Retinal pigment epithelial cell (primary cell): ENCODE measurements around the gene SLC38A10.

Experiments
- DNase-seq: peaks from one replicate; pipeline ENCODE4 v3.0.0-alpha.2; 2010; ENCODE audit warnings: low read depth
- H3K4me3 ChIP-seq: 2 replicates; pipeline ENCODE4 v1.5.1; 2011; ENCODE audit warnings: mild to moderate bottlenecking, low read length, control low read depth, moderate library complexity
- TF ChIP-seq, protein P1 (sequence below): conservative IDR thresholded peaks from 2 replicates; pipeline ENCODE4 v1.5.1; 2011; ENCODE audit warnings: low read depth, low read length, control low read depth, inconsistent platforms

Gene SLC38A10

DNA sequence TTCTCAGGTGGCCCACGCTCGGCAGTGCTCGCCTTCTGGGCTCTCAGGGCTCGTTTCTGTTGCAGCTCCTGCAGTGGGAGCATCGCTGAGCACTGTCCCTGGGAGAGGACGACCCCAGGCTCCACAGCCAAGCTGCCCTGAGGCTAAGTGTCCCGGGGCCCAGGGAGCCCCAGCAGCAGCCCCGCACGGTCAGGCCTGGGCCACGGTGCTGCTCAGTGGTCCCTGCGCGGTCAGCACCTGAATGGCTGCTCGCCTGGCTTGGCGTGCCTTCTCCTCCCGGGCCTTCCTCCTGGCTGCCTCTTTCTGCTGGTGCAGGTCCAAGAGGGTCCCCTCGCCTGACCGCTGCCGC, 95.7 kb downstream of the SLC38A10 start:
- no peak for DNase-seq
- no peak overlapping the region for H3K4me3 ChIP-seq
- TF ChIP-seq, protein P1, sequence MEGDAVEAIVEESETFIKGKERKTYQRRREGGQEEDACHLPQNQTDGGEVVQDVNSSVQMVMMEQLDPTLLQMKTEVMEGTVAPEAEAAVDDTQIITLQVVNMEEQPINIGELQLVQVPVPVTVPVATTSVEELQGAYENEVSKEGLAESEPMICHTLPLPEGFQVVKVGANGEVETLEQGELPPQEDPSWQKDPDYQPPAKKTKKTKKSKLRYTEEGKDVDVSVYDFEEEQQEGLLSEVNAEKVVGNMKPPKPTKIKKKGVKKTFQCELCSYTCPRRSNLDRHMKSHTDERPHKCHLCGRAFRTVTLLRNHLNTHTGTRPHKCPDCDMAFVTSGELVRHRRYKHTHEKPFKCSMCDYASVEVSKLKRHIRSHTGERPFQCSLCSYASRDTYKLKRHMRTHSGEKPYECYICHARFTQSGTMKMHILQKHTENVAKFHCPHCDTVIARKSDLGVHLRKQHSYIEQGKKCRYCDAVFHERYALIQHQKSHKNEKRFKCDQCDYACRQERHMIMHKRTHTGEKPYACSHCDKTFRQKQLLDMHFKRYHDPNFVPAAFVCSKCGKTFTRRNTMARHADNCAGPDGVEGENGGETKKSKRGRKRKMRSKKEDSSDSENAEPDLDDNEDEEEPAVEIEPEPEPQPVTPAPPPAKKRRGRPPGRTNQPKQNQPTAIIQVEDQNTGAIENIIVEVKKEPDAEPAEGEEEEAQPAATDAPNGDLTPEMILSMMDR = no peak

DNA sequence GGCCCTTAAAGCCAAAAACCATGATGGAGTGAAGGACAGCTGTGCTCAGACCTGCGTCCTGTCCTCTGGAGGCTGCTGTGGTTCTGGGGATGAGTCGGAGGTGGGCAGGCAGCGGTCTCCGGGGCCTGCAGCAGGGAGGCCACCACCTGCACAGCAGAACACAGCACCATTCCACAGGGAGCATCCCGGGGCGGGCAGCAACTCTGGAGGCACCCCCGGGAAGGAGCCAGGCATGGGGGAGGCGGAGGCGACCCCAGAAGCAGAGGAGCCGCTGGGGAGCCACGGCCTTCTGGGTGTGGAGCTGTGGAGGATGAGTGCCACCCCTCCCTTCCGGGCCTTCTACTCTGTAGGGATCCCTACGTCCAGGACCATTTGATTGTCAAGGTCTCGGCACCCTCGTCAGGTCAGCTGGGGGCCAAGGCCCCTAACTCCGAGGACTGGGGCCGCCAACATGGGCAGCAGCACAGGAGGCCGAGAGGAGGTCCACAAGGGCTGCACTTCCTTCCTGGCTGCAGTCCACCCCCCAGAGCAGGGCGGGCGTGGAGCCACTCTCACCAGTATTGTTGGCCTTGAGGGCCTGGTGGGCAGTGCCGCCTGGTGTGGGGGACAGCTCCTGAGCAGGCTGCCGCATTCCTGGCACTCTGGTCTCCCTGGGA, 96.2 kb downstream of the SLC38A10 start:
- no peak overlapping the region for H3K4me3 ChIP-seq
- DNase-seq = no peak
- TF ChIP-seq, protein P1 = no peak

DNA sequence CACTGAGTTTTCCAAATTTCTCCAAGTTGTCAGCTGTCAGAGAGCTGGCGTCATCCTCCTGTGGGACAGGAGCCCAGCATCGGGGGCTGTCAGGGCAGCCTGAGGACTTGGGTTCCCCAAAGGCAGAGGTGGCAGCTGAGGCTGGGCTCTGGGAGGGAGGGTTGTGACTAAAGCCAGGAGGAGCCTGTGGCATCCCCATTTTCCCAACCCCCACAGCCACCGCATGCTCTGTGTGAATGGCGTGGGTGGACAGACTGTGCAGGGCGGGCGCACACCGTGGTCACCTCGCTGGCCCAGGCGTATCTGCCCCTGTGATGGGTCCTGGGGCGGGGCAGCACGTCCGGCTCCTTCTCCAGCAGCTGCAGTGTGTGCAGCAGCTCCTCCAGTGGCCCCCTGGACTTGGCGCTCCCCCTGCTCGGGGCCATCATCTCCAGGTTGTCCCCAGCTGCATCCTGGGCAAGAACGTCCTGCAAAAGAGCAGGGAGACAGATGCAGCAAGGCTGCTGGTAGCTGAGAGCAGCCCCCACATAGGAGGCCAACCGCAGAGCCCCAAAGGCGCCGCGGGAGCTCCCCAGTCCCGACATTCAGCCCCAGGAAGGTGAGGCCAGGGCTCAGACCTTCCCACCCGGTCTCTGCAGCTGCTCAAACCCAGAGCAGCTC, 97.1 kb downstream of the SLC38A10 start:
- no peak overlapping the region for H3K4me3 ChIP-seq
- no peak for DNase-seq
- TF ChIP-seq, protein P1 = no peak

DNA sequence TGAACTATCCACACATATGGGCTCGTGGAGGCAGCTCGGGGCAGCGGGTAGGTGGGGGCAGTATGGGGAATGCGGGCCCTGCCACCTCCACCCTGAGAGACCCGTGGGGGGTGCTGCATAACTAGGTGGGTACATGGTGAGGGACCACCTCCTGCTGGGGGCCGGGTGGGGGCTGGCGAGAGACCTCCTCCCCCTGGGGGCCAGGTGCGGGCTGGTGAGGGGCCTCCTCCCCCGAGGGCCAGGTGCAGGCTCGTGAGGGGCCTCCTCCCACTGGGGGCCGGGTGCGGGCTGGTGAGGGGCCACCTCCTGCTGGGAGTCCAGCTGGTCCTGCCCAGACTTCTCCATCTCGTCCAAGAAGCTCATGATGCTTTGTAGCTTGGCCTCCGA, 97.7 kb downstream of the SLC38A10 start:
- no peak for DNase-seq
- no peak overlapping the region for H3K4me3 ChIP-seq
- TF ChIP-seq, protein P1 = no peak

DNA sequence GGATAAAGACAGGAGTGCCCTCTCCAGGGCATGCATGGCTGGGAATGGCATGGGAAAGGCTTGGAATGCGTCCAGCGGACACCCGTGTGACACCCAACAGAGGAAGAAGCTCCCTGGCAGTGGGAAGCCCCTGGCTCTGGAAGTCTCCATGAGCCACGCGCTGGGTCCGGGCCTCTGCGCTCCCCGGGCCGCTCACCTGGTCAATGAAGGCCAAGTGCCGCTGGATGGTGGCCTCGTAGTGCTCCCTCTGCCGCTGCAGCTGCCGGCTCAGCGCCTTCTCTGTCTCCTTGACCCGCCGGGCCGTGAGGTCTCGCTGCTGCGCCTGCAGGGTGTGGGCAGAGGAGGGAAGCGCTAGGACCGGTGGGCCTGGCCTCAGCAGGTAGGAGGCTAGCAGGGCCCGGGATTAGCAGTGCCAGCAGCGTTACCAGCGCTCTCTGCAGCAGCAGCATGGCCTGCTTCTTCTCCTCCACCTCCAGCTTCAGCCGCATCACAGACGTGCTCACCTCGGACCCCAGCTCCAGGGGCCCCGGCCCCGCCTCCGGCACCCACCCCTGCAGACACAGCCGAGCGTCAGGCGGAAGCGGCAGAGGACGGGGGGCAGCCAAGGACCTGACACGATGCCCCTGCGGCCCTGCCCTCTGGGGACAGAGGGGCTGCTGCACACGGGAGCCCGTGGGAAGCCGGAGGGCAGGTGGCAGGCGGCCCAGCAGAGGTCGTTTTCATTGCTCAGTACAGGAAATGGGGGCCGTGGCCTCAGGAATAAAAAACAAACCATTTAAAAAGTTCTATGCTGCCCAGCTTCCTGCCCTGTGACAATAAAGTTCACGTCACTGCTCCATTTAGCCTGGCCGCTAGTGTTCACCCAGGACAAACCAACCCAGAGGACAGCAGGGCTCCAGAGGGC, 98.3 kb downstream of the SLC38A10 start:
- TF ChIP-seq, protein P1 = no peak
- no peak for DNase-seq
- H3K4me3 ChIP-seq = no peak overlapping the region

DNA sequence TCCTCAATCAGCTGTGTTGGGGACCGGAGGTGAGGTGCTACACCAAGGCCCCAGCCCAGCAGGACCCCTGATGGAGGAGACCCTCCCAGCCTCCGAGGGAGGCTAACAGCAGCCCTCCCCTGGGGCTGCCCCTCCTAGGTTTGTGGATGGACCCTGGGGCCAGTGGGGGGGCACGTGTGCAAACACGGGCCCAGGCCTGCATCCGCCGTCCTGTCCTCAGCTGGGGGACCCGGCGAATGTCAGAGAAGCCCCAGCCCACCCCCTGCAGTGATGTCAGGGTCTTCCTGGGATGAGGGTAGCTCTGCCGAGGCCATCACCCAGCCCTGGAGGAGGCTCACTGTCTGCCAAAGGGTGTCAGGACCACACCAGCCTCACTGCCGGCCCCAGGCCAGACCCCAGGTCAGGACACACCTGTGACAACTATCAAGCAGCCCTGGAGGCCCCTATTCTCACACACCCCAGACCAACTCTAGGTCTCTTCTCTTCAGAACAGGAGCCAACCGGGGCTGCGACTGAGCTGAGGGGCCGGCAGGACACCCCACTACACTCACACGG, 99.1 kb downstream of the SLC38A10 start:
- H3K4me3 ChIP-seq = no peak overlapping the region
- TF ChIP-seq, protein P1 = no peak
- DNase-seq = no peak
